HUES64 (cell line): Measurements from ENCODE around the gene C1S.
"Not testable (repeated sequence)": the region's sequence is repeated elsewhere in the genome, so short reads cannot be mapped to it uniquely, and the experiment has no call there.

Experiments
- H3K27ac ChIP-seq: 2 replicates; pipeline ENCODE4 v1.7.0; 2013; ENCODE audit warnings: low read depth, low read length, inconsistent platforms
- H3K27me3 ChIP-seq: 2 replicates; pipeline ENCODE4 v1.6.1; 2013; ENCODE audit warnings: mild to moderate bottlenecking, low read length; ENCODE audit not compliant: insufficient read depth
- H3K36me3 ChIP-seq: 2 replicates; pipeline ENCODE4 v1.6.1; 2013; ENCODE audit warnings: mild to moderate bottlenecking, low read length; ENCODE audit not compliant: insufficient read depth
- H3K4me1 ChIP-seq: 2 replicates; pipeline ENCODE4 v1.6.1; 2013; ENCODE audit warnings: mild to moderate bottlenecking, low read length, moderate library complexity; ENCODE audit not compliant: insufficient read depth
- H3K4me3 ChIP-seq: 2 replicates; pipeline ENCODE4 v1.5.1; 2013; ENCODE audit warnings: mild to moderate bottlenecking, low read length, moderate library complexity
- H3K9ac ChIP-seq: 2 replicates; pipeline ENCODE4 v1.6.1; 2013; ENCODE audit warnings: mild to moderate bottlenecking, low read depth, low read length
- H3K9me3 ChIP-seq: 2 replicates; pipeline ENCODE4 v1.6.1; 2013; ENCODE audit warnings: low read depth, low read length; ENCODE audit not compliant: insufficient read depth
- WGBS: fragments of 150-250, 120-280 bp; methylation state at CpG from one replicate; pipeline ENCODE4 v1.1.7; 2013; ENCODE audit warnings: missing lambda C conversion rate; 5-methylcytosine and 5-hydroxymethylcytosine counted together

C1S gene

GRCh38 chr12:7047306-7047705, 13.2 kb upstream of the C1S start:
- H3K9me3 ChIP-seq = no peaks in the 10 kb centered on the region
- H3K4me3 ChIP-seq = no peak overlapping the region
- no peaks in the 10 kb centered on the region for H3K36me3 ChIP-seq
- H3K4me1 ChIP-seq = no peaks in the 10 kb centered on the region
- H3K27ac ChIP-seq = no peak overlapping the region
- 90% methylated on average over 5 of the region's 5 CpGs for WGBS
- no peaks in the 10 kb centered on the region for H3K27me3 ChIP-seq
- no peak overlapping the region for H3K9ac ChIP-seq

- H3K9ac ChIP-seq, H3K4me3 ChIP-seq, H3K4me1 ChIP-seq, H3K36me3 ChIP-seq, H3K9me3 ChIP-seq, H3K27me3 ChIP-seq, H3K27ac ChIP-seq: not testable (repeated sequence)
- 90% methylated on average over 10 of the region's 10 CpGs for WGBS
These were observed 11.0 kb upstream of the C1S start for GRCh38 chr12:7049445-7049951.

- not testable (repeated sequence) for H3K36me3 ChIP-seq, H3K9ac ChIP-seq
- WGBS = 94% methylated on average over 3 of the region's 3 CpGs
These were observed 10.5 kb upstream of the C1S start for GRCh38 chr12:7049973-7050372.

GRCh38 chr12:7054925-7055324, 5.6 kb upstream of the C1S start:
- no peaks in the 10 kb centered on the region for H3K4me1 ChIP-seq
- H3K36me3 ChIP-seq = no peaks in the 10 kb centered on the region
- no peaks in the 10 kb centered on the region for H3K9me3 ChIP-seq
- no peaks in the 10 kb centered on the region for H3K27me3 ChIP-seq
- no peak overlapping the region for H3K9ac ChIP-seq
- H3K27ac ChIP-seq = no peak overlapping the region
- 94% methylated on average over 3 of the region's 4 CpGs for WGBS
- no peak overlapping the region for H3K4me3 ChIP-seq

More at GRCh38 chr12:7049973-7050372, 10.5 kb upstream of the C1S start:
- H3K27me3 ChIP-seq, H3K9me3 ChIP-seq, H3K4me1 ChIP-seq, H3K27ac ChIP-seq, H3K4me3 ChIP-seq: not testable (repeated sequence)

GRCh38 chr12:7055736-7056135, 4.8 kb upstream of the C1S start:
- H3K4me1 ChIP-seq, H3K27me3 ChIP-seq, H3K36me3 ChIP-seq, H3K4me3 ChIP-seq, H3K9me3 ChIP-seq, H3K9ac ChIP-seq, H3K27ac ChIP-seq: not testable (repeated sequence)
- WGBS = 93% methylated on average over 2 of the region's 2 CpGs

- no peaks in the 10 kb centered on the region for H3K27me3 ChIP-seq
- H3K36me3 ChIP-seq = no peaks in the 10 kb centered on the region
- 92% methylated on average over 3 of the region's 3 CpGs for WGBS
- no peak overlapping the region for H3K9ac ChIP-seq
- no peak overlapping the region for H3K4me3 ChIP-seq
- H3K9me3 ChIP-seq = no peaks in the 10 kb centered on the region
- peaks cover 8% of the 10 kb centered on the region for H3K4me1 ChIP-seq
- H3K27ac ChIP-seq = no peak overlapping the region
These were observed 2.2 kb upstream of the C1S start for GRCh38 chr12:7058163-7058845.

- H3K9ac ChIP-seq = no peak overlapping the region
These were observed 1.6 kb upstream of the C1S start for GRCh38 chr12:7058850-7059395.

GRCh38 chr12:7059780-7060179, 738 bp upstream of the C1S start:
- no peak overlapping the region for H3K9ac ChIP-seq
- WGBS = 90% methylated on average over 4 of the region's 4 CpGs
- no peak overlapping the region for H3K4me3 ChIP-seq
- H3K4me1 ChIP-seq = peaks cover 8% of the 10 kb centered on the region
- no peak overlapping the region for H3K27ac ChIP-seq
- no peaks in the 10 kb centered on the region for H3K36me3 ChIP-seq
- H3K9me3 ChIP-seq = no peaks in the 10 kb centered on the region
- no peaks in the 10 kb centered on the region for H3K27me3 ChIP-seq

More at GRCh38 chr12:7058850-7059395, 1.6 kb upstream of the C1S start:
- Histone ChIP-seq H3K27me3 (no peaks in the 10 kb centered on the region), H3K4me3 (no peak overlapping the region), H3K4me1 (peaks cover 8% of the 10 kb centered on the region), H3K9me3 (no peaks in the 10 kb centered on the region), H3K36me3 (no peaks in the 10 kb centered on the region), H3K27ac (no peak overlapping the region)
- WGBS = 91% methylated on average over 9 of the region's 9 CpGs

- 82% methylated on average over 13 of the region's 13 CpGs for WGBS
- H3K9ac ChIP-seq = peak overlapping the region; percentile 24; the same call in 1 of the 2 replicates
These were observed 620 bp downstream of the C1S start for GRCh38 chr12:7061138-7061537.

GRCh38 chr12:7061596-7061995, 1.1 kb downstream of the C1S start:
- Histone ChIP-seq H3K4me1 (peaks cover 8% of the 10 kb centered on the region), H3K27me3 (no peaks in the 10 kb centered on the region), H3K9ac (no peak overlapping the region), H3K27ac (no peak overlapping the region), H3K4me3 (no peak overlapping the region), H3K9me3 (no peaks in the 10 kb centered on the region), H3K36me3 (no peaks in the 10 kb centered on the region)
- 94% methylated on average over 7 of the region's 7 CpGs for WGBS

More at GRCh38 chr12:7061138-7061537, 620 bp downstream of the C1S start:
- Histone ChIP-seq H3K4me1 (peaks cover 8% of the 10 kb centered on the region), H3K4me3 (no peak overlapping the region), H3K27ac (no peak overlapping the region), H3K27me3 (no peaks in the 10 kb centered on the region), H3K36me3 (no peaks in the 10 kb centered on the region), H3K9me3 (no peaks in the 10 kb centered on the region)

- no peaks in the 10 kb centered on the region for H3K9me3 ChIP-seq
- WGBS = 97% methylated on average over 3 of the region's 3 CpGs
These were observed 4.0 kb downstream of the C1S start for GRCh38 chr12:7064516-7064915.

More at GRCh38 chr12:7064516-7064915, 4.0 kb downstream of the C1S start:
- Histone ChIP-seq H3K27me3 (no peaks in the 10 kb centered on the region), H3K4me3 (no peak overlapping the region), H3K36me3 (no peaks in the 10 kb centered on the region), H3K27ac (no peak overlapping the region), H3K4me1 (peaks cover 8% of the 10 kb centered on the region), H3K9ac (no peak overlapping the region)
